Nephron (organoid): ENCODE data around the gene RELB.

ENCODE experiments used
- H3K27ac Mint-ChIP-seq, 3 experiments: 2 replicates each; pipeline ENCODE4 v1.8.0; 2020; ENCODE audit warnings: mixed read lengths in 3 of 3, mild to moderate bottlenecking in 2 of 3, moderate library complexity in 1 of 3
- H3K27me3 Mint-ChIP-seq: 2 replicates; pipeline ENCODE4 v1.8.0; 2021; ENCODE audit warnings: low read depth, mild to moderate bottlenecking, moderate library complexity, mixed read lengths
- H3K36me3 Mint-ChIP-seq: 2 replicates; pipeline ENCODE4 v1.8.0; 2020; ENCODE audit warnings: low read depth, mixed read lengths
- H3K4me1 Mint-ChIP-seq: 2 replicates; pipeline ENCODE4 v1.8.0; 2020; ENCODE audit warnings: mixed read lengths
- H3K4me3 Mint-ChIP-seq, 3 experiments: 2 replicates each; pipeline ENCODE4 v1.8.0; 2020; ENCODE audit warnings: mild to moderate bottlenecking in 3 of 3, mixed read lengths in 3 of 3, moderate library complexity in 2 of 3
- H3K9me3 Mint-ChIP-seq: 2 replicates; pipeline ENCODE4 v1.8.0; 2020; ENCODE audit warnings: mixed read lengths
- TF ChIP-seq, protein P1 (sequence below), 3 experiments: fragments of 200-600 bp; sonication (generic); IDR thresholded peaks; one replicate each; pipeline ENCODE4 v1.5.0; 2021; ENCODE audit warnings: antibody characterized with exemption in 3 of 3; ENCODE audit not compliant: unreplicated experiment in 3 of 3

Gene RELB

DNA sequence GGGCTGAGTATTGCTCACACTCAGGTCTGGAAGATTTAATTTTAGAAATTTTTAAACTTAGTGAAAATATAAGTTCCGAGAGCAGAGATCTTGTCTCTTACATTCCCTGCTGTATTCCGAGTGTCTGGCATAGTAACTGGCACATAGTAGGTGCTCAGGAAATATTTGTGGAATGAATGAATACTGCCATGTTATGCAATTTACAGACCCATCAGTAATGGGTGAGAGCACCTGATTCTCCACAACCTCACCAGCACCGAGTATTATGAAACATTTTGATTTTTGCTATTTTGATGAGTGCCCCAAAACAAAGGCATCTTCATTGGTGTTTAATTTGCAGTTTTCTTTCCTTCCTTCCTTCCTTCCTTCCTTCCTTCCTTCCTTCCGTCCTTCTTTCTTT is 21.8 kb downstream of the RELB start:
- no peaks in the 10 kb centered on the region for H3K9me3 Mint-ChIP-seq
- H3K27ac Mint-ChIP-seq: no peak overlapping the region
- H3K4me3 Mint-ChIP-seq: no peak overlapping the region
- TF ChIP-seq, protein P1, sequence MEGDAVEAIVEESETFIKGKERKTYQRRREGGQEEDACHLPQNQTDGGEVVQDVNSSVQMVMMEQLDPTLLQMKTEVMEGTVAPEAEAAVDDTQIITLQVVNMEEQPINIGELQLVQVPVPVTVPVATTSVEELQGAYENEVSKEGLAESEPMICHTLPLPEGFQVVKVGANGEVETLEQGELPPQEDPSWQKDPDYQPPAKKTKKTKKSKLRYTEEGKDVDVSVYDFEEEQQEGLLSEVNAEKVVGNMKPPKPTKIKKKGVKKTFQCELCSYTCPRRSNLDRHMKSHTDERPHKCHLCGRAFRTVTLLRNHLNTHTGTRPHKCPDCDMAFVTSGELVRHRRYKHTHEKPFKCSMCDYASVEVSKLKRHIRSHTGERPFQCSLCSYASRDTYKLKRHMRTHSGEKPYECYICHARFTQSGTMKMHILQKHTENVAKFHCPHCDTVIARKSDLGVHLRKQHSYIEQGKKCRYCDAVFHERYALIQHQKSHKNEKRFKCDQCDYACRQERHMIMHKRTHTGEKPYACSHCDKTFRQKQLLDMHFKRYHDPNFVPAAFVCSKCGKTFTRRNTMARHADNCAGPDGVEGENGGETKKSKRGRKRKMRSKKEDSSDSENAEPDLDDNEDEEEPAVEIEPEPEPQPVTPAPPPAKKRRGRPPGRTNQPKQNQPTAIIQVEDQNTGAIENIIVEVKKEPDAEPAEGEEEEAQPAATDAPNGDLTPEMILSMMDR (IDR thresholded peaks at IDR 0.05; ENCODE audit: unreplicated experiment in 3 of 3): no peak
- no peaks in the 10 kb centered on the region for H3K4me1 Mint-ChIP-seq
- peaks cover 3% of the 10 kb centered on the region for H3K36me3 Mint-ChIP-seq
- H3K27me3 Mint-ChIP-seq: no peaks in the 10 kb centered on the region

GRCh38 chr19:45025264-45025663 is 24.0 kb downstream of the RELB start:
- no peaks in the 10 kb centered on the region for H3K4me1 Mint-ChIP-seq
- no peak overlapping the region for H3K4me3 Mint-ChIP-seq
- H3K27me3 Mint-ChIP-seq: no peaks in the 10 kb centered on the region
- no peaks in the 10 kb centered on the region for H3K9me3 Mint-ChIP-seq
- no peak overlapping the region for H3K27ac Mint-ChIP-seq
- H3K36me3 Mint-ChIP-seq: peaks cover 6% of the 10 kb centered on the region
- TF ChIP-seq, protein P1 (IDR thresholded peaks at IDR 0.05; ENCODE audit: unreplicated experiment in 3 of 3): no peak

DNA sequence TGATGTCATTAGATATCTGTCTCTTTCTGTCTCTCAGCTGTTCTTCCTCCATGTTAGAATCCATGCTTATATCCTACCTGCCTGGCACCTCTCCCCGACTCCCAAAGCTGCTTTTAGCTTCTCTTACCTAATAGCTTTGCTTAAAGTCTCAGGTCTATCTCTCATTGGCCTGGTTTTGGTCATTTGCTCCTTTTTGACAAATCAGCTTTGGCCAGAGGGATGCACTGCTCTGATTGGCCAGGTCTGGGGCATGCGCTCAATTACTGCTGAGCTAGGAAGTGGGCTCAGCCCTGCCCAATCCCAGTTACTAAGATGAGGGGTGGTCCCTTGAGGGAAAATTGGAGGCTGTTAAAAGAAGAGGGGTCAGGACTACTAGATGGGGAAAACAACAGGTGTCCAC is 26.1 kb downstream of the RELB start:
- TF ChIP-seq, protein P1 (IDR thresholded peaks at IDR 0.05; ENCODE audit: unreplicated experiment in 3 of 3): no peak
- Mint-ChIP-seq H3K9me3 (no peaks in the 10 kb centered on the region), H3K36me3 (peaks cover 15% of the 10 kb centered on the region), H3K4me1 (no peaks in the 10 kb centered on the region), H3K4me3 (no peak overlapping the region), H3K27ac (no peak overlapping the region), H3K27me3 (no peaks in the 10 kb centered on the region)

- H3K9me3 Mint-ChIP-seq: no peaks in the 10 kb centered on the region
- H3K4me1 Mint-ChIP-seq: no peaks in the 10 kb centered on the region
- H3K36me3 Mint-ChIP-seq: peaks cover 25% of the 10 kb centered on the region
- TF ChIP-seq, protein P1 (IDR thresholded peaks at IDR 0.05; ENCODE audit: unreplicated experiment in 3 of 3): no peak
- no peak overlapping the region for H3K4me3 Mint-ChIP-seq
- H3K27me3 Mint-ChIP-seq: no peaks in the 10 kb centered on the region
- H3K27ac Mint-ChIP-seq: no peak overlapping the region
Observed at GRCh38 chr19:45030825-45031224, 29.6 kb downstream of the RELB start.

- Mint-ChIP-seq H3K36me3 (peaks cover 23% of the 10 kb centered on the region), H3K4me3 (no peak overlapping the region), H3K4me1 (no peaks in the 10 kb centered on the region), H3K9me3 (no peaks in the 10 kb centered on the region), H3K27ac (no peak overlapping the region), H3K27me3 (no peaks in the 10 kb centered on the region)
- TF ChIP-seq, protein P1 (IDR thresholded peaks at IDR 0.05; ENCODE audit: unreplicated experiment in 3 of 3): no peak
Observed at GRCh38 chr19:45032421-45032820, 31.2 kb downstream of the RELB start.

DNA sequence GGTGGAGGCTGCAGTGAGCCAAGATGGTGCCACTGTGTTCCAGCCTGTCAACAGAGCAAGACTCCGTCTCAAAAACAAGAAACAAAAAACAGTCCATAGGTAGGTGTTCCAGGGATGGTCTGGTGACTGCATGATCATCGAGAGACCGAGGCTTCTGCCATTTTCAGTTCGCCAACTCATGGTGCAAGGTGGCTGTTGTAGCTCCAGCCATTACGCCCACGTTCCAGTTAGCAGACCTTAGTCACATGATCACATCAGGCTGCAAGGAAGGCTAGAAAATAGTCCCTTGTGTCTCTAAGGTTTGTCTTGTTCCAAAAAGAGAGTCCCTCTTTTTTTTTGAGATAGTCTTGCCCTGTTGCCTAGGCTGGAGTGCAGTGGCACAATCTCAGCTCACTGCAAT is 34.5 kb downstream of the RELB start:
- peaks cover 12% of the 10 kb centered on the region for H3K4me1 Mint-ChIP-seq
- H3K4me3 Mint-ChIP-seq: no peak overlapping the region
- H3K9me3 Mint-ChIP-seq: no peaks in the 10 kb centered on the region
- H3K36me3 Mint-ChIP-seq: peaks cover 26% of the 10 kb centered on the region
- TF ChIP-seq, protein P1 (IDR thresholded peaks at IDR 0.05; ENCODE audit: unreplicated experiment in 3 of 3): no peak
- H3K27ac Mint-ChIP-seq: no peak overlapping the region
- no peaks in the 10 kb centered on the region for H3K27me3 Mint-ChIP-seq
